ENCODE measurements around the gene FOXD4L6. TPM values are rescaled to one million over a fixed set of nuclear protein-coding genes. Genes with fewer than 3 reads are reported as not detected.
"Not testable (repeated sequence)": the region's sequence is repeated elsewhere in the genome, so short reads cannot be mapped to it uniquely, and the experiment has no call there.

The FOXD4L6 gene
- total RNA-seq = under 1 TPM in 1 of 4 donors, not detected in 3; 0.72 TPM

GRCh38 chr9:41128581-41128980 is at the start of gene FOXD4L6:
Gene FOXD4L6, minus strand, starts transcription at chr9:41128681. Its CDS starts 298 bp downstream, at chr9:41128383.
- not testable (repeated sequence) for H3K27me3 ChIP-seq; DNase-seq (ENCODE audit: low spot score in 2 of 2); H3K36me3 ChIP-seq; H3K9me3 ChIP-seq; H3K4me1 ChIP-seq; H3K4me3 ChIP-seq; H3K27ac ChIP-seq
- 67% methylated on average over 2 of the region's 15 CpGs for WGBS

- H3K36me3 ChIP-seq; H3K27ac ChIP-seq; H3K4me3 ChIP-seq; DNase-seq (ENCODE audit: low spot score in 2 of 2); H3K27me3 ChIP-seq; H3K4me1 ChIP-seq; H3K9me3 ChIP-seq: not testable (repeated sequence)
- 93% methylated on average over 2 of the region's 4 CpGs for WGBS
Measured at GRCh38 chr9:41174994-41175393, 46.5 kb upstream of the FOXD4L6 start.

- H3K27ac ChIP-seq; H3K9me3 ChIP-seq; H3K36me3 ChIP-seq; H3K4me3 ChIP-seq; H3K27me3 ChIP-seq; H3K4me1 ChIP-seq; DNase-seq (ENCODE audit: low spot score in 2 of 2): not testable (repeated sequence)
- WGBS = 92% methylated on average over 10 of the region's 18 CpGs
Measured at GRCh38 chr9:41150116-41150515, 21.6 kb upstream of the FOXD4L6 start.

GRCh38 chr9:41141878-41142277 is 13.4 kb upstream of the FOXD4L6 start:
- not testable (repeated sequence) for DNase-seq (ENCODE audit: low spot score in 2 of 2); H3K4me1 ChIP-seq; H3K9me3 ChIP-seq; H3K4me3 ChIP-seq; H3K27ac ChIP-seq; H3K27me3 ChIP-seq; H3K36me3 ChIP-seq
- WGBS = 93% methylated on average over 2 of the region's 2 CpGs

- H3K27ac ChIP-seq; H3K4me1 ChIP-seq; H3K27me3 ChIP-seq; DNase-seq (ENCODE audit: low spot score in 2 of 2); H3K9me3 ChIP-seq; H3K4me3 ChIP-seq; H3K36me3 ChIP-seq: not testable (repeated sequence)
- no CpG with 5 or more reads among the region's 45 CpGs for WGBS
Measured at GRCh38 chr9:41126746-41127446, 1.6 kb downstream of the FOXD4L6 start.

- not testable (repeated sequence) for H3K27ac ChIP-seq; DNase-seq (ENCODE audit: low spot score in 2 of 2); H3K4me3 ChIP-seq; H3K36me3 ChIP-seq; H3K9me3 ChIP-seq; H3K27me3 ChIP-seq; H3K4me1 ChIP-seq
- WGBS = 19% methylated on average over 3 of the region's 3 CpGs
Measured at GRCh38 chr9:41125936-41126335, 2.5 kb downstream of the FOXD4L6 start.

- H3K4me3 ChIP-seq; H3K9me3 ChIP-seq; H3K4me1 ChIP-seq; H3K27me3 ChIP-seq; H3K36me3 ChIP-seq; H3K27ac ChIP-seq; DNase-seq (ENCODE audit: low spot score in 2 of 2): not testable (repeated sequence)
- no CpG with 5 or more reads among the region's 21 CpGs for WGBS
Measured at GRCh38 chr9:41125109-41125658, 3.3 kb downstream of the FOXD4L6 start.

GRCh38 chr9:41124250-41125108 is 4.0 kb downstream of the FOXD4L6 start:
- not testable (repeated sequence) for H3K9me3 ChIP-seq; H3K36me3 ChIP-seq; DNase-seq (ENCODE audit: low spot score in 2 of 2); H3K27me3 ChIP-seq; H3K4me1 ChIP-seq; H3K27ac ChIP-seq; H3K4me3 ChIP-seq
- WGBS = no CpG with 5 or more reads among the region's 52 CpGs

- H3K27ac ChIP-seq; H3K4me1 ChIP-seq; H3K36me3 ChIP-seq; H3K27me3 ChIP-seq; H3K9me3 ChIP-seq; H3K4me3 ChIP-seq; DNase-seq (ENCODE audit: low spot score in 2 of 2): not testable (repeated sequence)
- WGBS = no CpG with 5 or more reads among the region's 33 CpGs
Measured at GRCh38 chr9:41123812-41124211, 4.7 kb downstream of the FOXD4L6 start.

- H3K36me3 ChIP-seq; DNase-seq (ENCODE audit: low spot score in 2 of 2); H3K27me3 ChIP-seq; H3K9me3 ChIP-seq; H3K27ac ChIP-seq; H3K4me3 ChIP-seq; H3K4me1 ChIP-seq: not testable (repeated sequence)
- WGBS = no CpG with 5 or more reads among the region's 32 CpGs
Measured at GRCh38 chr9:41123396-41123795, 5.1 kb downstream of the FOXD4L6 start.

GRCh38 chr9:41120696-41121095 is 7.8 kb downstream of the FOXD4L6 start:
- 44% methylated on average over 4 of the region's 4 CpGs for WGBS
- H3K9me3 ChIP-seq; H3K27me3 ChIP-seq; H3K36me3 ChIP-seq; H3K4me1 ChIP-seq; H3K27ac ChIP-seq; H3K4me3 ChIP-seq; DNase-seq (ENCODE audit: low spot score in 2 of 2): not testable (repeated sequence)

- H3K27me3 ChIP-seq; H3K4me3 ChIP-seq; H3K9me3 ChIP-seq; H3K36me3 ChIP-seq; DNase-seq (ENCODE audit: low spot score in 2 of 2); H3K27ac ChIP-seq; H3K4me1 ChIP-seq: not testable (repeated sequence)
- no CpG with 5 or more reads among the region's 5 CpGs for WGBS
Measured at GRCh38 chr9:41119719-41120118, 8.8 kb downstream of the FOXD4L6 start.

GRCh38 chr9:41119311-41119710 is 9.2 kb downstream of the FOXD4L6 start:
- DNase-seq (ENCODE audit: low spot score in 2 of 2) = peak in 1 of 2 donors; percentile 27
- WGBS = 51% methylated on average over 7 of the region's 7 CpGs
- H3K9me3 ChIP-seq, H3K4me3 ChIP-seq, H3K36me3 ChIP-seq, H3K27me3 ChIP-seq, H3K4me1 ChIP-seq, H3K27ac ChIP-seq: not testable (repeated sequence)

GRCh38 chr9:41113348-41113747 is 15.1 kb downstream of the FOXD4L6 start:
- not testable (repeated sequence) for H3K36me3 ChIP-seq, H3K9me3 ChIP-seq
- WGBS = 36% methylated on average over 2 of the region's 14 CpGs

More at GRCh38 chr9:41113348-41113747, 15.1 kb downstream of the FOXD4L6 start:
- not testable (repeated sequence) for DNase-seq (ENCODE audit: low spot score in 2 of 2); H3K27ac ChIP-seq; H3K4me1 ChIP-seq; H3K4me3 ChIP-seq
- peaks cover 13% of the 10 kb centered on the region for H3K27me3 ChIP-seq
